Esophagus muscularis mucosa (tissue), 4 donors: ENCODE results near the gene DECR2. TPM values are rescaled to one million over a fixed set of nuclear protein-coding genes. Genes with fewer than 3 reads are reported as not detected.

Experiments
- DNase-seq: peaks from one replicate; pipeline ENCODE4 v3.0.0-alpha.2; 2017; ENCODE audit errors: extremely low spot score
- H3K27ac ChIP-seq, 4 donors: fragments of 200-600 bp; sonication (generic); replicated peaks in 1 of 4; 1 replicate in 3 of 4; 2 replicates in 1 of 4; pipeline ENCODE4 v1.5.1; 2016 to 2019; ENCODE audit warnings: mild to moderate bottlenecking in 1 of 4
- H3K27me3 ChIP-seq, 4 donors: fragments of 200-600 bp; sonication (generic); one replicate each; pipeline versions ENCODE4 v1.5.1 to v1.6.0; 2016 to 2019
- H3K36me3 ChIP-seq, 4 donors: fragments of 200-600 bp; sonication (generic); one replicate each; pipeline ENCODE4 v1.5.1; 2016 to 2019
- H3K4me1 ChIP-seq, 4 donors: fragments of 200-600 bp; sonication (generic); one replicate each; pipeline ENCODE4 v1.5.1; 2016 to 2019
- H3K4me3 ChIP-seq, 4 donors: fragments of 200-600 bp; sonication (generic); 1 replicate in 2 of 4; 2 replicates in 2 of 4; pipeline ENCODE4 v1.5.1; 2016 to 2019; ENCODE audit warnings: mild to moderate bottlenecking in 4 of 4, moderate library complexity in 1 of 4
- H3K9me3 ChIP-seq, 4 donors: fragments of 200-600 bp; sonication (generic); 1 replicate in 3 of 4; 2 replicates in 1 of 4; pipeline ENCODE4 v1.5.1; 2016 to 2019
- CTCF ChIP-seq, 3 experiments: fragments of 200-600 bp in 2 of 3; fragments of 450-650 bp in 1 of 3; sonication (generic) in 2 of 3; IDR thresholded peaks; one replicate each; pipeline ENCODE4 v1.5.1; 2017 to 2019; ENCODE audit warnings: antibody characterized with exemption in 3 of 3, mild to moderate bottlenecking in 2 of 3, moderate library complexity in 1 of 3
- EP300 ChIP-seq: sonication (generic); formaldehyde crosslinking; IDR thresholded peaks from one replicate; pipeline ENCODE4 v1.6.1; 2017; ENCODE audit warnings: antibody characterized with exemption
- POLR2A ChIP-seq: fragments of 450-650 bp; IDR thresholded peaks from one replicate; pipeline ENCODE4 v1.6.1; 2017; ENCODE audit warnings: antibody characterized with exemption, moderate library complexity, mild to moderate bottlenecking, low read depth
- POLR2AphosphoS5 ChIP-seq, 2 donors: sonication (generic); formaldehyde crosslinking; IDR thresholded peaks; one replicate each; pipeline ENCODE4 v1.6.1; 2017; ENCODE audit warnings: antibody characterized with exemption in 2 of 2
- WGBS: methylation state at CpG from one replicate; pipeline ENCODE4 v1.1.5; 2018; 5-methylcytosine and 5-hydroxymethylcytosine counted together
- intact Hi-C: fragments of 100-400 bp; cut with DNase I; formaldehyde crosslinking; loops from one replicate; pipeline ENCODE4 v1.15.1; 2023
- total RNA-seq, 4 donors: library from RNA; depleted of rRNA; stranded (reverse); fragments of >200 nt; gene quantifications; one replicate each; pipeline versions ENCODE4 v1.1.0 to v1.2.1, GENCODE V29; 2016

DECR2 gene
- total RNA-seq, 4 donors from 2014 or later, result 11.8 to 18.3 (median 17.4) TPM

GRCh38 chr16:396199-396598, 5.5 kb upstream of the DECR2 start:
- Histone ChIP-seq H3K36me3 (peaks cover 0 to 15% (median 8%) of the 10 kb centered on the region in 4 donors), H3K9me3 (no peaks in the 10 kb centered on the region), H3K4me3 (peak overlapping the region; percentile 69 to 85 (median 80)), H3K27me3 (no peaks in the 10 kb centered on the region), H3K27ac (peak overlapping the region; percentile 85 to 92 (median 90)), H3K4me1 (peaks cover 16 to 49% (median 39%) of the 10 kb centered on the region in 4 donors)
- no peak for DNase-seq
- TF ChIP-seq CTCF (IDR thresholded peaks at IDR 0.05) (no peak), POLR2A (no peak), EP300 (no peak), POLR2AphosphoS5 (IDR thresholded peaks at IDR 0.05) (no peak)
- intact Hi-C loops, result loop anchor here (10.0 kb wide), 1 partner anchor 129 kb away; the partner anchor contains the start of gene CAPN15
- WGBS, result 26% methylated on average over 3 of the region's 3 CpGs

GRCh38 chr16:396605-397004, 5.1 kb upstream of the DECR2 start:
- Histone ChIP-seq H3K27me3 (no peaks in the 10 kb centered on the region), H3K9me3 (no peaks in the 10 kb centered on the region), H3K27ac (peak overlapping the region; percentile 85 to 92 (median 90)), H3K4me3 (peak overlapping the region; percentile 69 to 85 (median 80)), H3K4me1 (peaks cover 16 to 49% (median 41%) of the 10 kb centered on the region in 4 donors), H3K36me3 (peaks cover 0 to 15% (median 8%) of the 10 kb centered on the region in 4 donors)
- intact Hi-C loops, result loop anchor here (10.0 kb wide), 1 partner anchor 128 kb away; the partner anchor contains the start of gene CAPN15
- under 1% methylated on average over 12 of the region's 22 CpGs for WGBS
- DNase-seq, result no peak
- TF ChIP-seq CTCF (IDR thresholded peaks at IDR 0.05) (no peak), EP300 (no peak), POLR2AphosphoS5 (IDR thresholded peaks at IDR 0.05) (peak; percentile 32 to 39), POLR2A (no peak)

- no peaks in the 10 kb centered on the region for H3K27me3 ChIP-seq
- no peak for TF ChIP-seq CTCF (IDR thresholded peaks at IDR 0.05)
- TF ChIP-seq POLR2A, result no peak
- no peak for TF ChIP-seq POLR2AphosphoS5 (IDR thresholded peaks at IDR 0.05)
- WGBS, result 0% methylated on average over 2 of the region's 75 CpGs
- DNase-seq, result no peak
- peaks cover 0 to 15% (median 8%) of the 10 kb centered on the region in 4 donors for H3K36me3 ChIP-seq
- H3K4me1 ChIP-seq, result peaks cover 16 to 51% (median 42%) of the 10 kb centered on the region in 4 donors
- no peaks in the 10 kb centered on the region for H3K9me3 ChIP-seq
- peak within 1 kb of the TSS; percentile 69 to 85 (median 80) for H3K4me3 ChIP-seq
- peak within 1 kb of the TSS; percentile 85 to 92 (median 90) for H3K27ac ChIP-seq
- intact Hi-C loops, result loop anchor here (10.0 kb wide), 1 partner anchor 128 kb away; the partner anchor contains the start of gene CAPN15
These were observed 4.5 kb upstream of the DECR2 start, which contains the start of gene NME4 for GRCh38 chr16:397135-397661. Gene NME4 (plus strand): TSS chr16:397199. CDS start chr16:397223, 24 bp downstream.

GRCh38 chr16:397736-398332, 3.9 kb upstream of the DECR2 start:
- WGBS, result 17% methylated on average over 11 of the region's 29 CpGs
- no peak for TF ChIP-seq EP300
- no peak for TF ChIP-seq POLR2A
- no peak for TF ChIP-seq POLR2AphosphoS5 (IDR thresholded peaks at IDR 0.05)
- TF ChIP-seq CTCF (IDR thresholded peaks at IDR 0.05), result peak; percentile 37 to 73 (median 57)
- intact Hi-C loops, result loop anchor here (10.0 kb wide), 1 partner anchor 127 kb away; the partner anchor contains the start of gene CAPN15
- Histone ChIP-seq H3K4me3 (peak overlapping the region; percentile 69 to 85 (median 80)), H3K9me3 (no peaks in the 10 kb centered on the region), H3K27ac (peak overlapping the region; percentile 85 to 92 (median 90)), H3K27me3 (no peaks in the 10 kb centered on the region), H3K4me1 (peaks cover 22 to 57% (median 48%) of the 10 kb centered on the region in 4 donors), H3K36me3 (peaks cover 0 to 15% (median 8%) of the 10 kb centered on the region in 4 donors)
- DNase-seq, result no peak
